Prostate gland (tissue), 2 donors: Measurements from ENCODE around the gene ALDH18A1.

Source experiments
- CTCF ChIP-seq, 4 experiments: fragments of 200-600 bp in 2 of 4; fragments of 450-650 bp in 2 of 4; sonication (generic) in 2 of 4; IDR thresholded peaks; 1 replicate in 3 of 4; 2 replicates in 1 of 4; pipeline ENCODE4 v1.5.1; 2016 to 2019; ENCODE audit warnings: antibody characterized with exemption in 4 of 4, mild to moderate bottlenecking in 2 of 4, moderate library complexity in 2 of 4
- POLR2AphosphoS5 ChIP-seq: sonication (generic); formaldehyde crosslinking; IDR thresholded peaks from one replicate; pipeline ENCODE4 v1.6.1; 2017; ENCODE audit warnings: antibody characterized with exemption

- TF ChIP-seq CTCF (IDR thresholded peaks at IDR 0.05) (no peak), POLR2AphosphoS5 (no peak)
Observed at GRCh38 chr10:95660283-95660682, 3.8 kb upstream of the ALDH18A1 start.
